Fibroblast of lung (primary cell): ENCODE measurements around the gene ADH5. TPM values are rescaled to one million over a fixed set of nuclear protein-coding genes. Genes with fewer than 3 reads are reported as not detected.
"Not testable (repeated sequence)": the region's sequence is repeated elsewhere in the genome, so short reads cannot be mapped to it uniquely, and the experiment has no call there.

Experiments
- DNase-seq, 2 donors: peaks; one replicate each; pipeline versions ENCODE4 v3.0.0 to v3.0.0-alpha.2; 2010; ENCODE audit warnings: low read depth in 2 of 2
- H2AFZ ChIP-seq: 2 replicates; pipeline ENCODE4 v1.5.1; 2012; ENCODE audit warnings: low read length, control low read depth, inconsistent platforms
- H3K27ac ChIP-seq: 2 replicates; pipeline ENCODE4 v1.5.1; 2011; ENCODE audit warnings: low read length, control low read depth; ENCODE audit not compliant: insufficient read depth
- H3K27me3 ChIP-seq: 2 replicates; pipeline ENCODE4 v1.5.1; 2011; ENCODE audit warnings: mild to moderate bottlenecking, low read length; ENCODE audit not compliant: control insufficient read depth, insufficient read depth
- H3K36me3 ChIP-seq: 2 replicates; pipeline ENCODE4 v1.5.1; 2011; ENCODE audit warnings: low read length; ENCODE audit not compliant: control insufficient read depth, insufficient read depth
- H3K4me1 ChIP-seq: 2 replicates; pipeline ENCODE4 v1.5.1; 2011; ENCODE audit warnings: low read length; ENCODE audit not compliant: control insufficient read depth, insufficient read depth; ENCODE audit errors: extremely low read depth
- H3K4me2 ChIP-seq: 2 replicates; pipeline ENCODE4 v1.5.1; 2011; ENCODE audit warnings: low read length, control low read depth; ENCODE audit not compliant: insufficient read depth; ENCODE audit errors: extremely low read depth
- H3K4me3 ChIP-seq, 4 experiments: fragments of 200-600 bp in 1 of 4; sonication (generic) in 1 of 4; replicated peaks in 1 of 4; 2 replicates each; pipeline ENCODE4 v1.5.1; 2011 to 2016; ENCODE audit warnings: low read length in 4 of 4, low read depth in 3 of 4, mild to moderate bottlenecking in 3 of 4, control low read depth in 2 of 4, inconsistent platforms in 1 of 4, mixed read lengths in 1 of 4; ENCODE audit not compliant: insufficient read depth in 1 of 4; ENCODE audit errors: control extremely low read depth in 1 of 4
- H3K79me2 ChIP-seq: 2 replicates; pipeline ENCODE4 v1.5.1; 2012; ENCODE audit warnings: mild to moderate bottlenecking, low read length, inconsistent platforms; ENCODE audit not compliant: control insufficient read depth, insufficient read depth
- H3K9ac ChIP-seq: 2 replicates; pipeline ENCODE4 v1.5.1; 2011; ENCODE audit warnings: mild to moderate bottlenecking, low read length, control low read depth; ENCODE audit not compliant: insufficient read depth
- H3K9me3 ChIP-seq: 2 replicates; pipeline ENCODE4 v1.5.1; 2012; ENCODE audit warnings: low read depth, low read length; ENCODE audit not compliant: control insufficient read depth, insufficient read depth
- H4K20me1 ChIP-seq: 2 replicates; pipeline ENCODE4 v1.5.1; 2011; ENCODE audit warnings: low read length; ENCODE audit not compliant: control insufficient read depth, insufficient read depth; ENCODE audit errors: extremely low read depth
- EZH2 ChIP-seq: IDR thresholded peaks from 2 replicates; pipeline ENCODE4 v1.5.1; 2012; ENCODE audit warnings: low read length, control low read depth, mild to moderate bottlenecking; ENCODE audit errors: missing control alignments
- polyA plus RNA-seq, 2 donors: library from polyadenylated mRNA; depleted of rRNA in 1 of 2; stranded (reverse) in 1 of 2; unstranded in 1 of 2; fragments of >200 nt; gene quantifications; 2 replicates each; pipeline ENCODE4 v1.2.1, GENCODE V29; 2011 to 2012; ENCODE audit warnings: missing spikeins in 1 of 2
- total RNA-seq: library from RNA; depleted of rRNA; stranded (reverse); fragments of >200 nt; gene quantifications from 2 replicates; pipeline ENCODE4 v1.2.1, GENCODE V29; 2014
- TF ChIP-seq, protein P1 (sequence below), 2 donors: IDR thresholded peaks in 1 of 2; conservative IDR thresholded peaks in 1 of 2; 1 replicate in 1 of 2; 2 replicates in 1 of 2; pipeline ENCODE4 v1.5.1; 2011 to 2012; ENCODE audit warnings: low read length in 2 of 2, control low read depth in 1 of 2, inconsistent platforms in 1 of 2, low read depth in 1 of 2, mild to moderate bottlenecking in 1 of 2

ADH5 gene
- total and polyA plus RNA-seq, 2 donors (not counting 1 experiment from before 2014, with no cell fraction given), result 307 to 504 TPM

DNA sequence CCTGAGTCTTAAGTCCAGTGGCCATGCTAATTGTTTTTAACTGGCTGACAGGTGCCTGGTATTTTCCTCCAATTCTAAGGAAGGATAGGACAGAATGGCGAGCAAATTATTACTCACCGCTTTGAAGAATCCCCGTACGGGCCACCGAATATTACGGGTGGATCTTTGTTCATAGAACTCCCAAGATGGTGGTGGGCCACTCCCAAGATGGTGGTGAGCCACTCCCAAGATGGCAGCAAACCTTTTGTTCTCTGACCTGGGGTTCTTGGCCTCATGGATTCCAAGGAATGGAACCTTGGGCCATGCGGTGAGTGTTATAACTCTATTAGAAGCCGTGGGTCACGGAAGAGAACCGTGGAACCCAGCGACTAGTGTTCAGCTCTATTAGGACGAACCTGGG, 20.7 kb upstream of the ADH5 start:
- not testable (repeated sequence) for H3K4me3 ChIP-seq, H3K27ac ChIP-seq, H3K27me3 ChIP-seq, H2AFZ ChIP-seq, DNase-seq, H4K20me1 ChIP-seq, H3K4me2 ChIP-seq, H3K9me3 ChIP-seq, H3K9ac ChIP-seq, H3K79me2 ChIP-seq, H3K36me3 ChIP-seq, H3K4me1 ChIP-seq

DNA sequence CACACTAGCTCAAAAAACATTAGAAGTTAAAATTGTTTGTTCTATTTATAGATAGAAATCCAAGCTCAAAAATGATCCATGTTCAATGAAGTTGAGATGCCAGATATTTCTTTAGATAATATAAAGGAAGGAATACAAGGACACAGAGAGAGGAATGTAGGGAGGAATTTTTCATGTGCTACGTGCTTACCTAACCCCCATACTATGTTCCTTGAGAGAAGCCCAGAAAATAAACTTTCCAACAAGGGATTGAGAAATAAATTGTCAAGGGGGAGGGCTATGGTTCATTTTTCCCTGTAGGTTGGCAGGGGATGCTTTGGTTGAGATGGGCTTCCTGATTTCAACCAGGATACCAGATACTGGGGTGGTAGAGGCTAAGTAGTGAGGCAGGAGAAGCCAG, 15.6 kb upstream of the ADH5 start:
- Histone ChIP-seq H3K27me3 (no peaks in the 10 kb centered on the region), H3K79me2 (no peaks in the 10 kb centered on the region), H3K9me3 (no peaks in the 10 kb centered on the region), H2AFZ (no peak overlapping the region), H3K4me1 (no peaks in the 10 kb centered on the region), H3K9ac (no peak overlapping the region), H3K36me3 (no peaks in the 10 kb centered on the region), H3K4me2 (no peak overlapping the region), H3K4me3 (no peak overlapping the region), H3K27ac (no peak overlapping the region), H4K20me1 (no peaks in the 10 kb centered on the region)
- DNase-seq, result peak in 1 of 2 donors; percentile 11
- TF ChIP-seq EZH2, result no peak
- TF ChIP-seq, protein P1, sequence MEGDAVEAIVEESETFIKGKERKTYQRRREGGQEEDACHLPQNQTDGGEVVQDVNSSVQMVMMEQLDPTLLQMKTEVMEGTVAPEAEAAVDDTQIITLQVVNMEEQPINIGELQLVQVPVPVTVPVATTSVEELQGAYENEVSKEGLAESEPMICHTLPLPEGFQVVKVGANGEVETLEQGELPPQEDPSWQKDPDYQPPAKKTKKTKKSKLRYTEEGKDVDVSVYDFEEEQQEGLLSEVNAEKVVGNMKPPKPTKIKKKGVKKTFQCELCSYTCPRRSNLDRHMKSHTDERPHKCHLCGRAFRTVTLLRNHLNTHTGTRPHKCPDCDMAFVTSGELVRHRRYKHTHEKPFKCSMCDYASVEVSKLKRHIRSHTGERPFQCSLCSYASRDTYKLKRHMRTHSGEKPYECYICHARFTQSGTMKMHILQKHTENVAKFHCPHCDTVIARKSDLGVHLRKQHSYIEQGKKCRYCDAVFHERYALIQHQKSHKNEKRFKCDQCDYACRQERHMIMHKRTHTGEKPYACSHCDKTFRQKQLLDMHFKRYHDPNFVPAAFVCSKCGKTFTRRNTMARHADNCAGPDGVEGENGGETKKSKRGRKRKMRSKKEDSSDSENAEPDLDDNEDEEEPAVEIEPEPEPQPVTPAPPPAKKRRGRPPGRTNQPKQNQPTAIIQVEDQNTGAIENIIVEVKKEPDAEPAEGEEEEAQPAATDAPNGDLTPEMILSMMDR (conservative IDR thresholded peaks at IDR 0.05 in 1 of 2, IDR thresholded peaks at IDR 0.05 in 1 of 2; ENCODE audit: low read depth in 1 of 2, low read length in 2 of 2), result no peak

DNA sequence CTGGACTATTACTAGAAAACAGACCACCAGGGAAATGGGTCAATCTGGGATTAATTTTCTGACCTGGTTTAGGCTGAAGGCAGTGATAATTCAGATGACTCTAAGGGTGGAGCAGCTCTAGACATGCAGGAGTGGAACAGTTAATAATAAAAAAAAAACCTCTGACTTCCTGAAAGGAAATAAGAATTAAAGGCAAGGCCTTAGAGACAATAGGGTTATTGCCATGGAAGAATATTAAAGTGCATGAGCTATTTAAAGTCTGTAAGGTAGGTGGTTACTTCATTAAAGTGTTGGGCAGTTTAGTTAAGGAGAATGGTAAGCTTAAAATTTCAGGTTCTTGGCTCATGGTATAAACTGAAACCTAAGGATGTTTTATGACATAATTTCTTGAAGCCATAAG, 14.6 kb upstream of the ADH5 start:
- no peaks in the 10 kb centered on the region for H3K4me1 ChIP-seq
- H3K9ac ChIP-seq, result no peak overlapping the region
- no peaks in the 10 kb centered on the region for H4K20me1 ChIP-seq
- H3K36me3 ChIP-seq, result no peaks in the 10 kb centered on the region
- H2AFZ ChIP-seq, result no peak overlapping the region
- DNase-seq, result no peak
- no peak overlapping the region for H3K4me2 ChIP-seq
- no peak overlapping the region for H3K4me3 ChIP-seq
- no peak for TF ChIP-seq EZH2
- TF ChIP-seq, protein P1 (conservative IDR thresholded peaks at IDR 0.05 in 1 of 2, IDR thresholded peaks at IDR 0.05 in 1 of 2; ENCODE audit: low read depth in 1 of 2, low read length in 2 of 2), result no peak
- no peak overlapping the region for H3K27ac ChIP-seq
- H3K27me3 ChIP-seq, result no peaks in the 10 kb centered on the region
- no peaks in the 10 kb centered on the region for H3K9me3 ChIP-seq
- no peaks in the 10 kb centered on the region for H3K79me2 ChIP-seq

DNA sequence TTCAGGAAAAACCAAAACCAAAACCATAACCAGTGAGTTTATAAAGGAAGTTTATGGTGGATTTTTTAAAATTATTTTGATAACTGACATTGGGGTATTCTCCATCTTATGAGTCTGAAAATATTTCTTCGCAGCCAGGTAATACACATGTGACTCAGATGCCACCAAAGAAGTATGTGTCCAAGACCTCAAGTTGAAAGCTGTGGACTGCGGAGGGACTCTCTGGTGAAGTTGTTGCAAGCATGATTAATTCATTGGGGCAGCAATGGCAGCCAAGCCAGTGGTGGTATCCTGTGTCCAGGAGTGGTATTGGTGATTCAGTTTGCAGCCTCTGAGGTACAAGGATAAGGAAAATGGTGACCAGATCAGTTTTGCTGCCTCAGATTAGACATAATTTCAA, 14.0 kb upstream of the ADH5 start:
- DNase-seq, result no peak
- Histone ChIP-seq H3K27me3 (no peaks in the 10 kb centered on the region), H4K20me1 (no peaks in the 10 kb centered on the region), H3K4me1 (no peaks in the 10 kb centered on the region), H2AFZ (no peak overlapping the region), H3K79me2 (no peaks in the 10 kb centered on the region), H3K9me3 (no peaks in the 10 kb centered on the region), H3K9ac (no peak overlapping the region), H3K4me3 (no peak overlapping the region), H3K27ac (no peak overlapping the region), H3K4me2 (no peak overlapping the region), H3K36me3 (no peaks in the 10 kb centered on the region)
- TF ChIP-seq, protein P1 (conservative IDR thresholded peaks at IDR 0.05 in 1 of 2, IDR thresholded peaks at IDR 0.05 in 1 of 2; ENCODE audit: low read depth in 1 of 2, low read length in 2 of 2), result no peak
- TF ChIP-seq EZH2, result no peak
